Type B pancreatic cell (in vitro differentiated cells): ENCODE measurements around the gene COL5A2. TPM values are rescaled to one million over a fixed set of nuclear protein-coding genes. Genes with fewer than 3 reads are reported as not detected.

Experiments used
- DNase-seq: peaks from one replicate; pipeline ENCODE4 v3.0.0; 2021; ENCODE audit warnings: mixed read lengths; ENCODE audit not compliant: unreplicated experiment; ENCODE audit errors: extremely low spot score
- H3K27ac Mint-ChIP-seq: 2 replicates; pipeline ENCODE4 v1.8.0; 2021; ENCODE audit warnings: mild to moderate bottlenecking, mixed read lengths
- H3K27me3 Mint-ChIP-seq: 2 replicates; pipeline ENCODE4 v1.8.0; 2021; ENCODE audit warnings: mixed read lengths
- H3K36me3 Mint-ChIP-seq: 2 replicates; pipeline ENCODE4 v1.8.0; 2021; ENCODE audit warnings: mixed read lengths
- H3K4me1 Mint-ChIP-seq: one replicate; pipeline ENCODE4 v1.8.0; 2021; ENCODE audit warnings: mixed read lengths; ENCODE audit not compliant: unreplicated experiment
- H3K4me3 Mint-ChIP-seq: 2 replicates; pipeline ENCODE4 v1.8.0; 2021; ENCODE audit warnings: mild to moderate bottlenecking, mixed read lengths
- H3K9me3 Mint-ChIP-seq: 2 replicates; pipeline ENCODE4 v1.8.0; 2021; ENCODE audit warnings: mixed read lengths
- CTCF ChIP-seq: fragments of 200-600 bp; sonication (generic); conservative IDR thresholded peaks from 2 replicates; pipeline ENCODE4 v1.5.0; 2021; ENCODE audit warnings: antibody characterized with exemption, mild to moderate bottlenecking
- total RNA-seq: library from RNA; stranded (reverse); gene quantifications from 2 replicates; pipeline ENCODE4 v1.2.1, GENCODE V29; 2021; ENCODE audit warnings: low replicate concordance

Gene COL5A2
- total RNA-seq, 1 donor from 2014 or later, result 137 TPM

GRCh38 chr2:189050165-189050712 lies 129.3 kb downstream of the COL5A2 start:
- no peak for TF ChIP-seq CTCF
- Mint-ChIP-seq H3K4me1 (peaks cover 8% of the 10 kb centered on the region), H3K4me3 (no peak overlapping the region), H3K27me3 (no peaks in the 10 kb centered on the region), H3K27ac (no peak overlapping the region), H3K9me3 (no peaks in the 10 kb centered on the region), H3K36me3 (peaks cover 9% of the 10 kb centered on the region)
- DNase-seq, result no peak

DNA sequence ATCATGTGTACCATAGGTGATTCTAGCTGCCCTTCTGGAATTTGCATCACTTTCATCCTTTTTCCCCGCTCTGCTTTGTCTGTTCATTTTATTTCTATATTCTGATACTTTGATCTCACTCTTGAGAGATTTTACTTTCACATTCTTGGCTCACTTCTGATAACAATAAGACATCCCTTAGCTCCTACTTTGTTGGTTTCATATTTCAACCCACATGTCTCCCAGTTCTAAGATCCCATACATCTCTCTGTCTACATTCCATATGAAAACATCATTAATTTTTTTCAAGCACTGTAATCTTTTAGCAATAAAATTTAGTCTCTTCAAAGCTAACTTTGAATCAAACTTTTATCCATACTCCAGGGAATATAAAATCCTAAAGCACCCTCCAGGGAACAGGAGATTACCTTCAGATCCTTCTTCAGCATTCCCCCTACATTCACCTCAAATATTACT lies 129.8 kb downstream of the COL5A2 start:
- H3K27ac Mint-ChIP-seq, result no peak overlapping the region
- no peak for DNase-seq
- no peak for TF ChIP-seq CTCF
- peaks cover 8% of the 10 kb centered on the region for H3K4me1 Mint-ChIP-seq
- H3K9me3 Mint-ChIP-seq, result no peaks in the 10 kb centered on the region
- H3K4me3 Mint-ChIP-seq, result no peak overlapping the region
- H3K27me3 Mint-ChIP-seq, result no peaks in the 10 kb centered on the region
- peaks cover 9% of the 10 kb centered on the region for H3K36me3 Mint-ChIP-seq

DNA sequence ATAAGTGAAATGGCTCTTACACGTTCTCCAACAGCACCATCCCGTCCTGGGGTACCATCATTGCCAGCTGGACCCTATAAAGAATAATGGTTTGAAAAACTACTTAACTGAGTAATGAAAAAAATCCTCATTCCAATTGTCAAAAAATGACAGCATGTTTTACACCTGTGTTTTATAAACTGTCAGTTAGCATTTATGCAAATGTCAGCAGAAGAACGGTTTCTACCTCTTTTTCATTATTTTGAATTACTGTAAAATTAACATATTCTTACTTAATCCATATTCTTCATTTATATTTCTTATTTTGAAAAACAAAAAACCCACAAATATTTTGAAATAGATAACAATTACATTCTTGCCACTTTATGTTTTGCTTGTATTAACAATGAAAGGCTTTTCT lies 131.4 kb downstream of the COL5A2 start:
- Mint-ChIP-seq H3K27me3 (no peaks in the 10 kb centered on the region), H3K27ac (no peak overlapping the region), H3K4me1 (peaks cover 8% of the 10 kb centered on the region), H3K9me3 (no peaks in the 10 kb centered on the region), H3K36me3 (peaks cover 9% of the 10 kb centered on the region), H3K4me3 (no peak overlapping the region)
- no peak for DNase-seq
- TF ChIP-seq CTCF, result no peak

- no peak for DNase-seq
- no peak for TF ChIP-seq CTCF
- no peak overlapping the region for H3K4me3 Mint-ChIP-seq
- H3K4me1 Mint-ChIP-seq, result peaks cover 8% of the 10 kb centered on the region
- H3K9me3 Mint-ChIP-seq, result no peaks in the 10 kb centered on the region
- no peaks in the 10 kb centered on the region for H3K27me3 Mint-ChIP-seq
- H3K36me3 Mint-ChIP-seq, result peaks cover 9% of the 10 kb centered on the region
- no peak overlapping the region for H3K27ac Mint-ChIP-seq
Measured at GRCh38 chr2:189047171-189047888, 132.2 kb downstream of the COL5A2 start.

DNA sequence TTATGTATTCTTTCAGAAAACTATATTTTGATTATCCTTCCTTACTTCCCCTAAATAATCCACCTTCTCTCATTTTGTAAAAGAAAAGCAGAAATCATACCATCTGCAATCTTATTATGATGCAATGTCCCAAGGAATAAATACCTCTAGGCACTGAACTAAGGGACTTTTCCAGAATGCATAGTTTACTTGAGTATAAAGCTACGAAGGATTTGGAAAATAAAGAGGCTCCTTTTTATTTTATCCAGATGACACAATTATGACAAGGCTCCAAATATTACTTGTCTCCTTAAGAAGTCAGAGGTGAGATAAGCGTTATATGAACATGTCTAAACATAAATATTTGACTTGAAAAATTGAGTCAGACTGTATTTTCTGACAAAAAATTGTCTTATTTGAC lies 133.2 kb downstream of the COL5A2 start:
- Mint-ChIP-seq H3K36me3 (peaks cover 8% of the 10 kb centered on the region), H3K4me3 (no peak overlapping the region), H3K27ac (no peak overlapping the region), H3K9me3 (no peaks in the 10 kb centered on the region), H3K4me1 (peaks cover 8% of the 10 kb centered on the region), H3K27me3 (no peaks in the 10 kb centered on the region)
- no peak for TF ChIP-seq CTCF
- no peak for DNase-seq
